H1 (cell line): Measurements from ENCODE around the gene MRPL28. TPM values are rescaled to one million over a fixed set of nuclear protein-coding genes. Genes with fewer than 3 reads are reported as not detected.

Source experiments
- CTCF ChIA-PET: fragments of 300-600 bp; sonication (Branson Sonifier 250); formaldehyde crosslinking; loops from one replicate; lab custom pipeline; 2021; ENCODE audit not compliant: partially characterized antibody; lab: Charles Lee
- POLR2A ChIA-PET: fragments of 300-600 bp; sonication (Branson Sonifier 250); formaldehyde crosslinking; loops from one replicate; lab custom pipeline; 2021; ENCODE audit warnings: inconsistent platforms; ENCODE audit not compliant: partially characterized antibody; lab: Charles Lee
- DNase-seq, 2 experiments: peaks; one replicate each; pipeline versions ENCODE4 v3.0.0 to v3.0.0-alpha.2; 2010 to 2022; ENCODE audit warnings: low spot score in 2 of 2, low read depth in 1 of 2, mixed read lengths in 1 of 2
- FAIRE-seq: peaks from 2 replicates; lab custom pipeline; 2011; peaks lifted over from hg19 to GRCh38; lab: Jason Lieb, UNC
- H2AFZ ChIP-seq: 2 replicates; pipeline ENCODE4 v1.8.1; 2012; ENCODE audit warnings: low read length, inconsistent platforms
- H2AK5ac ChIP-seq: 2 replicates; pipeline ENCODE4 v1.6.1; 2013; ENCODE audit warnings: low read depth, low read length
- H2BK120ac ChIP-seq: replicated peaks from 2 replicates; pipeline ENCODE3; 2013; ENCODE audit warnings: low read depth, low read length, inconsistent platforms
- H2BK12ac ChIP-seq: 2 replicates; pipeline ENCODE4 v1.6.1; 2013; ENCODE audit warnings: low read depth, low read length
- H2BK15ac ChIP-seq: 2 replicates; pipeline ENCODE4 v1.6.1; 2013; ENCODE audit warnings: low read length
- H2BK20ac ChIP-seq: 2 replicates; pipeline ENCODE4 v1.6.1; 2013; ENCODE audit warnings: low read length
- H2BK5ac ChIP-seq: 2 replicates; pipeline ENCODE4 v1.6.1; 2013; ENCODE audit warnings: low read depth, low read length
- H3K14ac ChIP-seq: 2 replicates; pipeline ENCODE4 v1.6.1; 2013; ENCODE audit warnings: inconsistent platforms; ENCODE audit not compliant: insufficient read length
- H3K18ac ChIP-seq: 2 replicates; pipeline ENCODE4 v1.6.1; 2013; ENCODE audit warnings: low read length; ENCODE audit errors: extremely low read depth
- H3K23ac ChIP-seq: 2 replicates; pipeline ENCODE4 v1.6.1; 2013; ENCODE audit warnings: inconsistent platforms; ENCODE audit not compliant: insufficient read length
- H3K23me2 ChIP-seq: 2 replicates; pipeline ENCODE4 v1.6.1; 2013; ENCODE audit warnings: low read depth, low read length
- H3K27ac ChIP-seq: 2 replicates; pipeline ENCODE4 v1.6.1; 2011; ENCODE audit warnings: low read depth, low read length, inconsistent platforms
- H3K27me3 ChIP-seq, 4 experiments: replicated peaks in 1 of 4; 1 replicate in 1 of 4; 2 replicates in 3 of 4; pipeline versions ENCODE4 v1.6.1 to v1.8.1; 2011 to 2013; ENCODE audit warnings: low read length in 3 of 4, mild to moderate bottlenecking in 3 of 4, inconsistent platforms in 2 of 4, mixed read lengths in 2 of 4, moderate library complexity in 1 of 4; ENCODE audit not compliant: control insufficient read depth in 3 of 4, insufficient read depth in 3 of 4; ENCODE audit errors: extremely low read depth in 1 of 4
- H3K36me3 ChIP-seq, 4 experiments: 2 replicates each; pipeline versions ENCODE4 v1.6.1 to v1.8.1; 2011 to 2013; ENCODE audit warnings: mild to moderate bottlenecking in 4 of 4, low read length in 3 of 4, moderate library complexity in 2 of 4, control low read depth in 1 of 4, inconsistent platforms in 1 of 4; ENCODE audit not compliant: insufficient read depth in 4 of 4, control insufficient read depth in 2 of 4
- H3K4ac ChIP-seq: replicated peaks from 2 replicates; pipeline ENCODE3; 2013; ENCODE audit warnings: low read length, low read depth, mixed read lengths, inconsistent platforms; ENCODE audit not compliant: insufficient read length
- H3K4me1 ChIP-seq, 4 experiments: replicated peaks in 1 of 4; 1 replicate in 1 of 4; 2 replicates in 3 of 4; pipeline versions ENCODE4 v1.6.1 to v1.8.1; 2011 to 2013; ENCODE audit warnings: low read length in 3 of 4, inconsistent platforms in 2 of 4, mixed read lengths in 1 of 4; ENCODE audit not compliant: insufficient read depth in 4 of 4, control insufficient read depth in 3 of 4
- H3K4me2 ChIP-seq, 2 experiments: 2 replicates each; pipeline versions ENCODE4 v1.6.1 to v1.8.1; 2011 to 2013; ENCODE audit warnings: low read depth in 2 of 2, low read length in 2 of 2, control low read depth in 1 of 2, inconsistent platforms in 1 of 2, mild to moderate bottlenecking in 1 of 2; ENCODE audit not compliant: insufficient read depth in 1 of 2
- H3K4me3 ChIP-seq, 4 experiments: fragments of 200-600, 300-600 bp in 1 of 4; sonication (generic), shearing (Covaris generic), sonication (Bioruptor Twin) in 1 of 4; 2 replicates each; pipeline versions ENCODE4 v1.5.1 to v1.8.1; 2011 to 2016; ENCODE audit warnings: low read length in 4 of 4, low read depth in 3 of 4, control low read depth in 2 of 4, inconsistent platforms in 2 of 4, mild to moderate bottlenecking in 2 of 4, mixed read lengths in 1 of 4, moderate library complexity in 1 of 4; ENCODE audit not compliant: insufficient read depth in 2 of 4; ENCODE audit errors: extremely low read depth in 1 of 4
- H3K56ac ChIP-seq: replicated peaks from 2 replicates; pipeline ENCODE3; 2013; ENCODE audit warnings: low read depth, mild to moderate bottlenecking, mixed read lengths, low read length, inconsistent platforms; ENCODE audit not compliant: insufficient read length
- H3K79me1 ChIP-seq: 2 replicates; pipeline ENCODE4 v1.6.1; 2013; ENCODE audit warnings: low read depth, low read length, control low read depth
- H3K79me2 ChIP-seq, 2 experiments: 2 replicates each; pipeline versions ENCODE4 v1.6.1 to v1.8.1; 2012 to 2013; ENCODE audit warnings: low read length in 2 of 2, mild to moderate bottlenecking in 2 of 2, inconsistent platforms in 1 of 2; ENCODE audit not compliant: insufficient read depth in 2 of 2, control insufficient read depth in 1 of 2
- H3K9ac ChIP-seq, 4 experiments: replicated peaks in 1 of 4; 1 replicate in 1 of 4; 2 replicates in 3 of 4; pipeline versions ENCODE4 v1.6.1 to v1.8.1; 2011 to 2013; ENCODE audit warnings: low read depth in 3 of 4, low read length in 3 of 4, control low read depth in 2 of 4, mild to moderate bottlenecking in 2 of 4, moderate library complexity in 2 of 4, inconsistent platforms in 1 of 4; ENCODE audit errors: extremely low read depth in 1 of 4
- H3K9me3 ChIP-seq, 2 experiments: 2 replicates each; pipeline versions ENCODE4 v1.6.1 to v1.8.1; 2012 to 2013; ENCODE audit warnings: mild to moderate bottlenecking in 2 of 2, moderate library complexity in 2 of 2, control low read depth in 1 of 2, inconsistent platforms in 1 of 2, low read depth in 1 of 2, low read length in 1 of 2, mixed read lengths in 1 of 2; ENCODE audit not compliant: insufficient read depth in 2 of 2
- H4K20me1 ChIP-seq, 2 experiments: replicated peaks in 1 of 2; 2 replicates each; pipeline versions ENCODE3 to v1.8.1; 2011 to 2013; ENCODE audit warnings: inconsistent platforms in 2 of 2, low read length in 2 of 2, mild to moderate bottlenecking in 1 of 2; ENCODE audit not compliant: insufficient read depth in 2 of 2, control insufficient read depth in 1 of 2
- H4K5ac ChIP-seq: 2 replicates; pipeline ENCODE4 v1.6.1; 2013; ENCODE audit warnings: low read length, low read depth, mixed read lengths, inconsistent platforms; ENCODE audit not compliant: insufficient read length
- H4K8ac ChIP-seq: 2 replicates; pipeline ENCODE4 v1.8.0; 2013; ENCODE audit warnings: mild to moderate bottlenecking, moderate library complexity, low read length, inconsistent platforms; ENCODE audit not compliant: insufficient read depth; ENCODE audit errors: extremely low read depth
- H4K91ac ChIP-seq: replicated peaks from 2 replicates; pipeline ENCODE3; 2013; ENCODE audit warnings: low read length, mixed read lengths, inconsistent platforms; ENCODE audit not compliant: insufficient read length
- CTBP2 ChIP-seq: IDR thresholded peaks from 2 replicates; pipeline ENCODE4 v1.7.0; 2011; ENCODE audit warnings: borderline replicate concordance, mild to moderate bottlenecking, moderate library complexity, mixed read lengths, low read length; ENCODE audit not compliant: insufficient read depth, insufficient read length
- CTCF ChIP-seq, 3 experiments: IDR thresholded peaks; 1 replicate in 2 of 3; 2 replicates in 1 of 3; pipeline versions ENCODE4 v1.5.1 to v1.6.1; 2011; ENCODE audit warnings: low read length in 3 of 3, mild to moderate bottlenecking in 3 of 3, inconsistent platforms in 2 of 3, low read depth in 1 of 3, moderate library complexity in 1 of 3; ENCODE audit not compliant: insufficient read depth in 1 of 3; ENCODE audit errors: control extremely low read depth in 1 of 3
- KDM5A ChIP-seq: fragments of 200-600 bp; IDR thresholded peaks from 2 replicates; pipeline ENCODE4 v1.7.1; 2012; ENCODE audit warnings: mild to moderate bottlenecking, low read length, inconsistent platforms, mixed read lengths
- MAFK ChIP-seq: IDR thresholded peaks from 2 replicates; pipeline ENCODE4 v1.6.1; 2012; ENCODE audit warnings: low read depth, mild to moderate bottlenecking, improper control_type of control experiment, low read length
- RNF2 ChIP-seq: fragments of 200-900, 300-1000 bp; sonication (generic); IDR thresholded peaks from 2 replicates; pipeline ENCODE4 v1.7.1; 2016; ENCODE audit warnings: borderline replicate concordance, low read depth, mild to moderate bottlenecking, antibody characterized with exemption, low read length; ENCODE audit not compliant: poor library complexity, severe bottlenecking; ENCODE audit errors: missing control alignments
- SIN3A ChIP-seq, 2 experiments: IDR thresholded peaks in 1 of 2; conservative IDR thresholded peaks in 1 of 2; 2 replicates each; pipeline ENCODE4 v1.6.1; 2011 to 2012; ENCODE audit warnings: low read length in 2 of 2, improper control_type of control experiment in 1 of 2, low read depth in 1 of 2, mild to moderate bottlenecking in 1 of 2
- SP4 ChIP-seq: IDR thresholded peaks from 2 replicates; pipeline ENCODE4 v1.6.1; 2012; ENCODE audit warnings: low read length, inconsistent platforms
- TBP ChIP-seq: IDR thresholded peaks from 2 replicates; pipeline ENCODE4 v1.6.1; 2011; ENCODE audit warnings: low read depth, low read length, improper control_type of control experiment
- YY1 ChIP-seq: IDR thresholded peaks from 2 replicates; pipeline ENCODE4 v1.6.1; 2011; ENCODE audit warnings: low read depth, mild to moderate bottlenecking, low read length
- WGBS, 2 experiments: shearing (Covaris generic) in 1 of 2; methylation state at CpG; one replicate each; pipeline versions ENCODE4 v1.1.6 to v1.1.7; 2013 to 2015; ENCODE audit warnings: low lambda C conversion rate in 2 of 2, mixed read lengths in 2 of 2, inconsistent platforms in 1 of 2, low coverage in 1 of 2, missing lambda C conversion rate in 1 of 2; ENCODE audit not compliant: insufficient replicate concordance in 2 of 2, insufficient coverage in 1 of 2, insufficient read length in 1 of 2; ENCODE audit errors: extremely low coverage in 1 of 2, missing lambda C conversion rate in 1 of 2; 5-methylcytosine and 5-hydroxymethylcytosine counted together
- polyA plus RNA-seq, 7 experiments: library from polyadenylated mRNA; depleted of rRNA in 3 of 7; stranded (reverse) in 5 of 7; unstranded in 2 of 7; fragments of >200 nt in 5 of 7; fragments of 200-250 nt in 2 of 7; gene quantifications; 1 replicate in 5 of 7; 2 replicates in 1 of 7; 4 replicates in 1 of 7; pipeline versions ENCODE4 v1.2.1 to v1.2.3, GENCODE V29; 2011 to 2013; ENCODE audit warnings: missing spikeins in 2 of 7, mixed read lengths in 2 of 7
- total RNA-seq: library from RNA; stranded (reverse); fragmentation: NEBNext Ultra II Directional; extraction: Animal tissue kit (Norgen Biotek cat#: 25700); gene quantifications from 2 replicates; pipeline ENCODE4 v1.2.1, GENCODE V29; 2021
- TF ChIP-seq, protein P1 (sequence below): IDR thresholded peaks from 2 replicates; pipeline ENCODE4 v1.6.1; 2012; ENCODE audit warnings: inconsistent platforms

Gene MRPL28
- total and polyA plus RNA-seq, 2 of the 8 experiments (the other 6 are each of a cell fraction or from before 2014, with no cell fraction given) = 88.9 to 188 TPM

GRCh38 chr16:339680-340079 lies 30.7 kb downstream of the MRPL28 start:
- peaks cover 24% of the 10 kb centered on the region for H3K79me1 ChIP-seq
- no peak overlapping the region for H4K8ac ChIP-seq
- H3K56ac ChIP-seq = no peak overlapping the region
- no peak overlapping the region for H3K4me2 ChIP-seq
- no peak overlapping the region for H2BK5ac ChIP-seq
- CTCF ChIA-PET = interaction anchor here (1.3 kb wide), 1 partner anchor 13 kb away, joined by 6 read pairs; the partner anchor contains the start of gene AXIN1
- H4K20me1 ChIP-seq = peaks cover 11 to 26% of the 10 kb centered on the region in 2 experiments
- H4K91ac ChIP-seq = no peak overlapping the region
- POLR2A ChIA-PET = interaction anchor here (0.6 kb wide), 1 partner anchor 159 kb away, joined by 3 read pairs; the partner anchor contains the start of gene HBQ1
- H4K5ac ChIP-seq = no peak overlapping the region
- no peak overlapping the region for H2BK120ac ChIP-seq
- H3K27me3 ChIP-seq = no peaks in the 10 kb centered on the region
- H3K4me1 ChIP-seq = peaks cover 0 to 2% (median 0%) of the 10 kb centered on the region in 4 experiments; a peak in 1 of 7 replicates
- H2AK5ac ChIP-seq = no peak overlapping the region
- no peak overlapping the region for H2BK20ac ChIP-seq
- no peak overlapping the region for H2BK15ac ChIP-seq
- no peak overlapping the region for H3K27ac ChIP-seq
- no peaks in the 10 kb centered on the region for H3K23me2 ChIP-seq
- no peak overlapping the region for H3K23ac ChIP-seq
- H3K18ac ChIP-seq = no peak overlapping the region
- 97% methylated on average over 5 of the region's 5 CpGs; no CpG with 5 or more reads in 1 of the 2 experiments for WGBS, 2 experiments
- H3K4me3 ChIP-seq = no peak overlapping the region
- peaks cover 0 to 7% (median 2%) of the 10 kb centered on the region in 4 experiments; a peak in 4 of 8 replicates for H3K36me3 ChIP-seq
- no peak for FAIRE-seq
- peaks cover 33 to 82% of the 10 kb centered on the region in 2 experiments for H3K79me2 ChIP-seq
- DNase-seq = no peak
- no peak overlapping the region for H3K4ac ChIP-seq
- H2BK12ac ChIP-seq = no peak overlapping the region
- H3K14ac ChIP-seq = no peak overlapping the region
- H2AFZ ChIP-seq = no peak overlapping the region
- H3K9me3 ChIP-seq = no peaks in the 10 kb centered on the region
- no peak overlapping the region for H3K9ac ChIP-seq
- TF ChIP-seq, protein P1, sequence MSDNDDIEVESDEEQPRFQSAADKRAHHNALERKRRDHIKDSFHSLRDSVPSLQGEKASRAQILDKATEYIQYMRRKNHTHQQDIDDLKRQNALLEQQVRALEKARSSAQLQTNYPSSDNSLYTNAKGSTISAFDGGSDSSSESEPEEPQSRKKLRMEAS = no peak
- TF ChIP-seq CTBP2 (no peak), CTCF (IDR thresholded peaks at IDR 0.05; ENCODE audit: control extremely low read depth in 1 of 3, insufficient read depth in 1 of 3, low read depth in 1 of 3, low read length in 3 of 3) (no peak), YY1 (no peak), MAFK (no peak), KDM5A (no peak), SIN3A (conservative IDR thresholded peaks at IDR 0.05 in 1 of 2, IDR thresholded peaks at IDR 0.05 in 1 of 2; ENCODE audit: low read depth in 1 of 2, low read length in 2 of 2) (no peak), SP4 (no peak), RNF2 (no peak), TBP (no peak)
